CD4-positive, alpha-beta T cell treated with Interleukin-6 at 100 ng/mL for 8 hours (primary cell): ENCODE data around the gene RBM33.
"Not testable (repeated sequence)": the region's sequence is repeated elsewhere in the genome, so short reads cannot be mapped to it uniquely, and the experiment has no call there.

Experiments
- DNase-seq: peaks from one replicate; pipeline ENCODE4 v3.0.0-alpha.2; 2020; ENCODE audit warnings: mixed read lengths, low spot score

Gene RBM33

DNA sequence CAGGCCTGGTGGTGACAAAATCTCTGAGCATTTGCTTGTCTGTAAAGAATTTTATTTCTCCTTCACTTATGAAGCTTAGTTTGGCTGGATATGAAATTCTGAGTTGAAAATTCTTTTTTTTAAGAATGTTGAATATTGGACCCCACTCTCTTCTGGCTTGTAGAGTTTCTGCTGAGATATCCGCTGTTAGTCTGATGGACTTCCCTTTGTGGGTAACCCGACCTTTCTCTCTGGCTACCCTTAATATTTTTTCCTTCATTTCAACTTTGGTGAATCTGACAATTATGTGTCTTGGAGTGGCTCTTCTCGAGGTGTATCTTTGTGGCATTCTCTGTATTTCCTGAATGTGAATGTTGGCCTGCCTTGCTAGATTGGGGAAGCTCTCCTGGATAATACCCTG, 46.2 kb downstream of the RBM33 start:
- DNase-seq: not testable (repeated sequence)

DNA sequence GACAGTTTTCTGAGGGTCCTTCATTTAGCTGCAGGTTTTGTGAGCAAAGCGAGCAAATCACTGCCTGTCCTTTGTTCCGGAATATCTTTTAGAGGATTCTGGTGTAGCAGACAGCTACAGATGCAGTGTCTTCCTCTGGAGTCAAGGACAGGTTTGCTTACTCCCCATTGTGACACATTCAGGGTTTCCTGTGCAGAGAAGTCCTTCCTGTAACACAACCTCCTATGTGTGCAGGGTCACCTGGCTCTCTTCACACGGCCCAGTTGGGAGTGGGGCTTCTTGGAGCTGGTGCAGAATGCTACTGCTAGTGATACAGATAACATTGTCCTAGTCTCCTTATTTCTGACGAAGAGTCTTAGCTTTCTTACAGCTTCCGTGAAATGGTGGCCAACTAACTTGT, 47.9 kb downstream of the RBM33 start:
- DNase-seq: no peak

DNA sequence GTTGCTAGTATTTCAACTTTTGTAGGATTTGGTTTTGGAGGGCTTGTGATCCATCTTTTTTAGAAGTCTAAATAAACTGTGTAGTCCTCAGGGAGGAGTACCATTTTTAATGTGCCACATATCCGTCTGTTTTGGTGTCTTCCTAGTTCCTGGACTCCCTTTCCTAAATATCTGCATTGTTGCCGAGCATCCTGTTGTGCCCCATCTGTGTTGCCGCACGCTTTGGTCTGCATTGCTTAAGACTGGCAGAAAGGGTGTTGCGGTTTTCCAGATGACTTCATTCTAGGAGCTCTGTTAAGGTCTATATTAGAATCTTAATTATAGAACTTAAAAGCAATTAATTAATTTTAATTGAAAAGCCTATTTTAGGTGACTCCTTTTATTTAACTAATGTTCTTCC, 49.4 kb downstream of the RBM33 start:
- no peak for DNase-seq

DNA sequence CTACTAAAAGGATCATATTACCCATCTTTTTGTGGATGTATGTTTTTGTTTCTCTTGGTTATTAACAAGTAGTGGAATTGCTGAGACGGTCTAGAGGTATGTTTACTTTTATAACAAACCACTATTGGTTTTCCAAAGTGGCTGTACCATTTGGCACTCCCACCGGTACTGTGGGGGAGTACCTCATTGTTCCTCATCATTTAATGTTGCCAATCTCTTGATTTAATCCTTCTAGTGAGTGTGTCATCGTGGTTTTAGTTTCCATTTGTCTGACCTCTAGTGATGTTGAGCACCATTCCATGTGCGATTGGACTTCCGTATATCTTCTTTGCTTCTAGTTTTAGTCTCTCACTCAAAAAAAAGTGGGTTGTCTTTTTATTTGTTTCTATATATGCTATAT, 50.4 kb downstream of the RBM33 start:
- DNase-seq: no peak

GRCh38 chr7:155696747-155697146, 52.3 kb downstream of the RBM33 start:
- DNase-seq: no peak

DNA sequence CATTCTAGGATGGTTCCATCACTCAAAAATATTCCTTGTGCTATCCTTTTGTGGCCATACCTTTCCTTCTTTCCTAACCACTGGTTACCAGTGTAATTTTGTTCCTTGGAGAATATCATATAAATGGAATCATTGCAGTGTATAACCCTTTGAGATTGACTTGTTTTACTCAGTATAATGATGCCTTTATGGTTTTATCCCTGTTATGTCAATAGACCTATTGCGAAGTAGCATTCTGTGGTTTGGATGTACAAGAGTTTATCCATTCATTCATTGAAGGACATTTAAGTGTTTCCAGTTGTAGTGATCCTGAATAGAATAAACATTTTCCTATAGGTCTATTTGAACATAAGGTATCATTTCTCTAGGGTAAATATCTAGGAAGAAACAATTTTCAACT, 54.2 kb downstream of the RBM33 start:
- DNase-seq: no peak

DNA sequence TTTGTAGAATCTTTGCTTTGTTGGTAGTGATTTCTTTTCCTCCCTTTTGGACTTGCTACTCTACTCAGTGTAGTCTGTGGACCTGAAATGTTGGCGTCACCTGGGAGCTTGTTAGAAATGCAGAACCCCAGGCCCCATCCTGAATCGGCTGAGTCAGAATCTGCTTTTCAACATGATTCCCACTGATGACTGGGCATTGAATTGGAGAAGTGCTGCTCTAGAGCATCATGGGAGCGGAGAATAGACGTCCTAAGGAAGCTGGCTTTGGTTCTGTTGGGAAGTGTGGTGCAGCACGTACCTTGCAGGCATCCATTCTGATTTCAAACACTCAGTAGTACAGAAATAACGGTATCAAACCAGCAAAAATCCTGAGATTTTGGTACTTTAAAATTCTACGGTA, 54.7 kb downstream of the RBM33 start:
- no peak for DNase-seq

DNA sequence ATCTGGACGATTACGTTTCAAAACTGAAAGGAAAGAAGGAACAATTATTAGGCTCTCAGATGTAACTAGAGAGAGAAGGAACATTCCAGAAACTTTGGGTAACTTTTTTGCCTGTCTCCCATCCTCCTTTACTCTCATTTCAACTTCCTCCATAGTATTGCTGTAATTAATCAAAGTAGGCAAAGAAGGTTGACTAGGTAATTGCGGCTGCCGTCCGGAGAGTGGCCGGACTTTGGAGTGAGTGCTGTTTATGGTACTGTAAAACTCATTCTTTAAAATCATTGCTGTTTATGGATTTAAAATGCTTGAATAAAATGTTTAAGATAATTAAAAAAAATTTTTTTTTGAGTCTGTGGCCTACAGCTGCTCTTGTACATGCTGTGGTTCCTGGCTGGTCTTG, 56.4 kb downstream of the RBM33 start:
- no peak for DNase-seq

- DNase-seq: no peak
Measured at GRCh38 chr7:155701972-155702544, 57.6 kb downstream of the RBM33 start.

DNA sequence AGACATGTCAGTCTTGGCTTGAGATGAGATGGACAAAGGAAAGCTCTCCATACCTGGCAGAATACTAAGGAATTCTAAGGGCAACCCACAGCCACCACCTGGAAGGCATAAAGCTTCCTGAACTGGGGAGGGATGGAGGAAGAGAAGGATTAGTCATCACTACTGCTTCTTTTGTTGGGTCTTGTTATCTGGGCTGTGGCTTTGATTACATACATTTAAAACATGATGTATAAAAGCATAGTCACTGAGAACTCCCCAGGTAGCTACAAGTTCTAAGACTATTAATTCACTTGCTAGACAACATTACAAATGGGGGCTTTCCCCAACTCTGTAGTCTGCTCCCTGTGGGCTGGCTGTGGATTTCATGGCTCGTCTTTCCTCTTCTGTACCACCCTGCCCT, 58.2 kb downstream of the RBM33 start:
- no peak for DNase-seq

DNA sequence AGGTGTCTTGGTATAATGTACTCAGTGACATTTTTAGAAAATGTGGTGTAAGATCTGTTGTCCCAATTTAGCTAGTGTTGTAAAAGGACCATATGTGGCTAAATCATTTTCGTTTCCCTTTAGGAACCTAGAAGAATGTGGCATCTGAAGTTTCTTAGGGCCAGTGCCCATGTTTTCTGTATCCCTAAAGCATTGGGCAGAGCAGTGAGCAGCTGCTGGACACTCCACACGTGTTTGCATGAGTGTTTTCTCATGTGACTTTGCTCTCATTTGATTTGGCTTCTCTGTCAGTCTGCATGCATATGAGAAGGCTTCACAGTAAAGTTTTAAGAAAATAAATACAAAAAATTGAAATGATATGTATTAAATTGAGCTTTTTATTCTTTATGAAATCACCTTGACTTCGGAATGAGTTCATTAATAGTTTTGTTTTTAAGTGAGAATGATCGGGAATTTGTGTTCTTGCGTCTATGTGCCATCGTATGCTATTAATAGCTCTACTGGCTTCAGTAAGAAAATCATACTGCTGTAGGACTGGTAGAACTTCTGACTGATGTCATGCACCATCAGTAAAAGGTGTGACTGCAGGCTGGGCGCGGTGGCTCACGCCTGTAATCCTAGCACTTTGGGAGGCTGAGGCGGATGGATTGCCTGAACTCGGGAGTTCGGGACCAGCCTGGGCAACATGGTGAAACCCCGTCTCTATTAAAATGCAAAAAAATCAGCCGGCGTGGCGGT, 61.3 kb downstream of the RBM33 start:
- DNase-seq: no peak

GRCh38 chr7:155706376-155706775, 61.9 kb downstream of the RBM33 start:
- no peak for DNase-seq

- no peak for DNase-seq
Measured at GRCh38 chr7:155709453-155709852, 65.0 kb downstream of the RBM33 start.

DNA sequence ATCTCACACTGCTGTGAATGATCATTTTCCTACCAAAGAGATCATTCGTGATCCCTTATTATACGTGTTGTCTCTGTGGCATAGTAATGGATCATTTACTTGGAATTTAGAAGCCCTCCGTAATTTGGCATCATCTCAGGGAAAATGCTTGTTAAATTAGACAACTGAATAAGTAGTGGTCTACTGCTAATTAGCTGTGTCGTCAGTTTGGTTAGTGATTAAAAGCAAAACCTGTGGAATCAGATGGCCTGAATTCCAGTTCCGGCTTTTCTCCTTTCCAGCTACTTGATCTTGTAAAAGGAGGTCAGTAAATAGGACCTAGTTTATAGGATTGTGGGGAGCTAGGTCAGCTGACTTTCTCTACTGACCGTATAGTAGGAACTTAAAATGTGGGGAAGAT, 65.6 kb downstream of the RBM33 start:
- no peak for DNase-seq

DNA sequence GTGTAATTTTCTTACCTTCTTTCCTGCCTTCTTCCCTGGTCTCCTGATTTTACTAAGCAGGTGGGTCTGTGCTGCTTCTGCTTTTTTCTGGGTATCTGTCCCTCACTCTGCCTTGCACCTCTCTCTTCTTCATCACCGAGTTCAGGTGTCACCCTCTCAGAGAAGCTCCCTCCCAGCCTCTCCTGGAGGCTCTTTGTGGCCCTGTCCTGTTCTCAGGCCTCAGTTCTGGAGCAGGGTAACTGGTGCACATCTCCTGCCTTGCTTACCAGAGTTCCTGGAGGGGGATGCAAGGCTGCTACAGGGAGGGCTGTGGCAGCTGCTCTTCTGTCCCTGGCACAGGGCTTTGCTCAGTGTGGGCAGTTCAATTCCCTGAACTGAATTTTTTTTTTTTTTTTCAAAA, 66.1 kb downstream of the RBM33 start:
- no peak for DNase-seq

- DNase-seq: no peak
Measured at GRCh38 chr7:155711081-155711480, 66.6 kb downstream of the RBM33 start.

GRCh38 chr7:155713384-155713783, 68.9 kb downstream of the RBM33 start:
- DNase-seq: no peak

GRCh38 chr7:155714702-155715101, 70.2 kb downstream of the RBM33 start:
- DNase-seq: no peak

DNA sequence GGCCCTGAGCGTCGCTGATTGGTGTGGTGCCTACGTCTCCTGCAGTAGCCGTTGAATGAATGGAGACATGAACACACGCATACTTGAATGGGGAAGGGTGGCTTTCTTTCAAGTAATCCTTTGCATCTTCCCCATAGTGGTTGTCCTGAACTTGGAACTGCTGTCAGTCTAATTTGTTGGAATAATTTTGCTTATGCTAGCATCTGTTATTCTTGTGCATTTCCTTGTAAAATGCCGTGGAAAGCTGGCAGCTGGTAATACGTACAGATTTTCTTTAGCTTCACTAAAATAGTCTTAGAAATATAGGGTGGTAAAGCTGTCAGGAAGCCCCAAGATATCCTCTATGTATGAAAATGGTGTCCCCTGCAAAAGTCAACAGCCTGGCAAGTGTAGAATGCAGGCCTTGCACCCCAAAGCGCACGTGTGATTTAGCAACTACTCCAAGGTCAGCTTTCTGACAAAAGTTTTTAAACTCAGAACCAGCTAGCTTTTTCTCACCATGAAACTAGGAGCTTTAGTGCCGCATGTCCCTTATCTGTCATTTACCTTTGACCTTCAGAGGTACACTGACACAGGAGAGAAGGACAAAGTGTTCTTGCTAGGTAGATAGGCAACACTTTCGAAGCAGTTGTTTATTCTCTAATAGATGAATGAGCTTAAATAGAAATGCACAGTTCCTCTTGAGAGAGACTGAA, 70.8 kb downstream of the RBM33 start:
- no peak for DNase-seq

GRCh38 chr7:155717010-155717744, 72.7 kb downstream of the RBM33 start:
- no peak for DNase-seq

GRCh38 chr7:155721056-155721455, 76.6 kb downstream of the RBM33 start:
- DNase-seq: no peak

GRCh38 chr7:155722118-155722517, 77.7 kb downstream of the RBM33 start:
- DNase-seq: no peak

DNA sequence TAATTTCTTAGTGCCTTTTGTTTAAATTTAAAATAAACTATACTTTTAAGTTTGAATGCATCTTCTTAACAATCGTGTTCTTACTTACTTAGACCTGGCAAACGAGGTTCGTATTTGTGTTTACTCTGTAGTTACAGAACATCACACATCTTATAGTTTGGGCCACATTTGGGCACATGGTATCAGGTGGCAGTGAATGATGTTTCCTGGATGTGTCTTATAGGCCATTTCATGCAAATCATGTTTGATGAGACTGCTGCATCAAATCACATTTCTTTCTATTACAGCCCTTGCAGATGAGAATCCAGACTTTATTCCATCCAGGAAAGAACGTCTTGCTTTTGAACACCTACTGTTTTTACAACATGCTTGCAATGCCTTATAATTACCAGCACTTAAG, 78.5 kb downstream of the RBM33 start:
- DNase-seq: no peak
